Measurements from ENCODE around the gene CSRNP3.

Gene CSRNP3

DNA sequence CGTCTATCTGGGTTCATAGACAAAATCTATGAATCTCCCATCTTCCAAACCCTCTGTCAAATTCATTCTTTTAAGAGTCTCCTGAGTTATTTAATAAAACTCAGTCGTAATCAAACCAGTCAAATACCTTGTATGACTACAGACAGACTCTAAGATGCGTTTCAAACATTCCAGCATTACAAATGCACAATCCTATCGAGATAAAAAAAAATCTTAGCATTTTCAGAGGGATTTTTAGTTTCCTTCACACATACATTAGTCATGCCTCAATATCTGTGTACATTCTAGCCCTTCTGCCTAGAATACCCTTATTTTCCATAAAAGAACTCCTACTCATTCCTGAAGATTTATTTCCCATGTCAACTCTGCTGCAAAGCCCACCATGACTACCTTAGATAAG, 96.5 kb downstream of the CSRNP3 start:
- TF ChIP-seq SIN3A (IDR thresholded peaks at IDR 0.05; ENCODE audit: borderline replicate concordance, insufficient read depth, low read length) (no peak), POLR2AphosphoS5 (IDR thresholded peaks at IDR 0.05; ENCODE audit: low read depth, low read length) (no peak), FOXP2 (optimal IDR thresholded peaks at IDR 0.05; ENCODE audit: borderline replicate concordance, extremely low read depth, extremely low read length, insufficient read depth) (no peak), TAF1 (IDR thresholded peaks at IDR 0.05; ENCODE audit: borderline replicate concordance, insufficient read depth, low read length) (no peak)
- TF ChIP-seq, protein P1, sequence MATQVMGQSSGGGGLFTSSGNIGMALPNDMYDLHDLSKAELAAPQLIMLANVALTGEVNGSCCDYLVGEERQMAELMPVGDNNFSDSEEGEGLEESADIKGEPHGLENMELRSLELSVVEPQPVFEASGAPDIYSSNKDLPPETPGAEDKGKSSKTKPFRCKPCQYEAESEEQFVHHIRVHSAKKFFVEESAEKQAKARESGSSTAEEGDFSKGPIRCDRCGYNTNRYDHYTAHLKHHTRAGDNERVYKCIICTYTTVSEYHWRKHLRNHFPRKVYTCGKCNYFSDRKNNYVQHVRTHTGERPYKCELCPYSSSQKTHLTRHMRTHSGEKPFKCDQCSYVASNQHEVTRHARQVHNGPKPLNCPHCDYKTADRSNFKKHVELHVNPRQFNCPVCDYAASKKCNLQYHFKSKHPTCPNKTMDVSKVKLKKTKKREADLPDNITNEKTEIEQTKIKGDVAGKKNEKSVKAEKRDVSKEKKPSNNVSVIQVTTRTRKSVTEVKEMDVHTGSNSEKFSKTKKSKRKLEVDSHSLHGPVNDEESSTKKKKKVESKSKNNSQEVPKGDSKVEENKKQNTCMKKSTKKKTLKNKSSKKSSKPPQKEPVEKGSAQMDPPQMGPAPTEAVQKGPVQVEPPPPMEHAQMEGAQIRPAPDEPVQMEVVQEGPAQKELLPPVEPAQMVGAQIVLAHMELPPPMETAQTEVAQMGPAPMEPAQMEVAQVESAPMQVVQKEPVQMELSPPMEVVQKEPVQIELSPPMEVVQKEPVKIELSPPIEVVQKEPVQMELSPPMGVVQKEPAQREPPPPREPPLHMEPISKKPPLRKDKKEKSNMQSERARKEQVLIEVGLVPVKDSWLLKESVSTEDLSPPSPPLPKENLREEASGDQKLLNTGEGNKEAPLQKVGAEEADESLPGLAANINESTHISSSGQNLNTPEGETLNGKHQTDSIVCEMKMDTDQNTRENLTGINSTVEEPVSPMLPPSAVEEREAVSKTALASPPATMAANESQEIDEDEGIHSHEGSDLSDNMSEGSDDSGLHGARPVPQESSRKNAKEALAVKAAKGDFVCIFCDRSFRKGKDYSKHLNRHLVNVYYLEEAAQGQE (IDR thresholded peaks at IDR 0.05; ENCODE audit: insufficient read depth in 1 of 2, low read depth in 2 of 2, low read length in 2 of 2): no peak

GRCh38 chr2:165567273-165567672, 97.8 kb downstream of the CSRNP3 start:
- TF ChIP-seq FOXP2 (optimal IDR thresholded peaks at IDR 0.05; ENCODE audit: borderline replicate concordance, extremely low read depth, extremely low read length, insufficient read depth) (no peak), POLR2AphosphoS5 (IDR thresholded peaks at IDR 0.05; ENCODE audit: low read depth, low read length) (no peak), SIN3A (IDR thresholded peaks at IDR 0.05; ENCODE audit: borderline replicate concordance, insufficient read depth, low read length) (no peak), TAF1 (IDR thresholded peaks at IDR 0.05; ENCODE audit: borderline replicate concordance, insufficient read depth, low read length) (no peak)
- TF ChIP-seq, protein P1 (IDR thresholded peaks at IDR 0.05; ENCODE audit: insufficient read depth in 1 of 2, low read depth in 2 of 2, low read length in 2 of 2): no peak

DNA sequence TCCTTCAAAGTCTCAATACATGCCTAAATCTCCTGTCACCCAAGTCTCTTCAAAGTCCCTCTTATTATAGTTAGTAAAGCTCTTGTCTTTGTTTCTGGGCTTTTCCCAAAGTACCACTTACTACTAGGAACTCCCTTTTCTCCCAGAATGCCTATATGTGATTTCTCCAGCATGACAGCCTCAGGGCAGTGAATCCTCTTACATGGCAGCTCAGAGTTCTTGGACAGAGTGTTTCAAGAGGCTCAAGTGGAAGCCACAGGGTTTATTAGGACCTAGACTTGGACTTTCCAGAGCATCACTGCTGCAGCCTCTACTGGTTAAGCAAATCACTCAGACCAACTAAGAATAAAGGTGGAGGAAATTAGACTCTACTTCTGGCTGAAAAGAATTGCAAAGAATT, 98.9 kb downstream of the CSRNP3 start:
- TF ChIP-seq, protein P1 (IDR thresholded peaks at IDR 0.05; ENCODE audit: insufficient read depth in 1 of 2, low read depth in 2 of 2, low read length in 2 of 2): no peak
- no peak for TF ChIP-seq SIN3A (IDR thresholded peaks at IDR 0.05; ENCODE audit: borderline replicate concordance, insufficient read depth, low read length)
- TF ChIP-seq FOXP2 (optimal IDR thresholded peaks at IDR 0.05; ENCODE audit: borderline replicate concordance, extremely low read depth, extremely low read length, insufficient read depth): no peak
- no peak for TF ChIP-seq POLR2AphosphoS5 (IDR thresholded peaks at IDR 0.05; ENCODE audit: low read depth, low read length)
- no peak for TF ChIP-seq TAF1 (IDR thresholded peaks at IDR 0.05; ENCODE audit: borderline replicate concordance, insufficient read depth, low read length)

- TF ChIP-seq SIN3A (IDR thresholded peaks at IDR 0.05; ENCODE audit: borderline replicate concordance, insufficient read depth, low read length) (no peak), POLR2AphosphoS5 (IDR thresholded peaks at IDR 0.05; ENCODE audit: low read depth, low read length) (no peak), FOXP2 (optimal IDR thresholded peaks at IDR 0.05; ENCODE audit: borderline replicate concordance, extremely low read depth, extremely low read length, insufficient read depth) (no peak), TAF1 (IDR thresholded peaks at IDR 0.05; ENCODE audit: borderline replicate concordance, insufficient read depth, low read length) (no peak)
- TF ChIP-seq, protein P1 (IDR thresholded peaks at IDR 0.05; ENCODE audit: insufficient read depth in 1 of 2, low read depth in 2 of 2, low read length in 2 of 2): no peak
Observed at GRCh38 chr2:165571477-165571876, 102.0 kb downstream of the CSRNP3 start.

- TF ChIP-seq TAF1 (IDR thresholded peaks at IDR 0.05; ENCODE audit: borderline replicate concordance, insufficient read depth, low read length) (no peak), SIN3A (IDR thresholded peaks at IDR 0.05; ENCODE audit: borderline replicate concordance, insufficient read depth, low read length) (0 out of 2 replicates have a peak, but pooled peaks have one; percentile 12)
Observed at GRCh38 chr2:165572151-165572550, 102.7 kb downstream of the CSRNP3 start.
